AG10803 (cell line): ENCODE measurements around the gene TCF19.
"Not testable (repeated sequence)": the region's sequence is repeated elsewhere in the genome, so short reads cannot be mapped to it uniquely, and the experiment has no call there.

Experiments
- DNase-seq: peaks from one replicate; pipeline ENCODE4 v3.0.0; 2010; ENCODE audit warnings: low read depth
- H3K4me3 ChIP-seq: 2 replicates; pipeline ENCODE4 v1.5.1; 2011; ENCODE audit warnings: mild to moderate bottlenecking, low read length, control low read depth
- TF ChIP-seq, protein P1 (sequence below): conservative IDR thresholded peaks from 2 replicates; pipeline ENCODE4 v1.5.1; 2011; ENCODE audit warnings: mild to moderate bottlenecking, low read length, control low read depth, inconsistent platforms

The TCF19 gene

DNA sequence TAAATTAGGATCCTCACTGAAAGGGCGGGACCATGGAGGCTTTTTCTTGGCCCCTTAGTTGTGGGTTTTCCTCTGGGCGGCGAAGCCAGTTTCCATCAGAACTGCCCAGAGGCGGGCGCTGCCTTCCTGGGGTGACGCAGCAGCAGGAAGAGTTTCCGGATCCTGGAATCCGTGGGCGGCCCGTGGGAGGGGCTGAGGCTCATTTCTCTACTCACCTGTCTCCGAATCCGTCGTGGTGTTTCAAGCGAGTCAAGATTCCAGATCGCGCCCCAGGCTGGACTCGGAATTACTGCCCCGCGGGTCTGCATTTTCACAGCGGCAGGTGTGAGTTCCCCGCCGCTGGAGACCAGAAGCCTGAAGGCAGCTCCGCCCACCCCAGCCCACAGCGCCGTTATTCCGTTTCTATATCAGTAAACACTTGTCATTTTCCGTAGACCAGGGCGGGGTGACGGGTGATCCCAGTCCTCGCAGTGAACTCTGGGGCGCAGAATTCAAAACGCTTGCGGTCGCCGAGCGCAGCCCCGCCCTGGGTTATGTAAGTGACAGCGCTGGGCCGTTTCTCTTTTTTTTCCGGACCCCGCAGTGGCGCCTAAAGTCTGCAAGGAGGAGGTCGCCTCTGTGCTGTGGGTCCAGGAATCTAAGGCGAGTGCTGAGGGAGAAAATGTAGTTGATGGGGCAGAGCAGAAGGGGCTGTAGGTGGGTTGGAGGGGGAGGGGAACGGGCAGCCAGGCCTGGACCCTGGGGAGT, 39.3 kb downstream of the TCF19 start:
- peak overlapping the region; percentile 79 for H3K4me3 ChIP-seq
- DNase-seq, result peak; percentile 66
- TF ChIP-seq, protein P1, sequence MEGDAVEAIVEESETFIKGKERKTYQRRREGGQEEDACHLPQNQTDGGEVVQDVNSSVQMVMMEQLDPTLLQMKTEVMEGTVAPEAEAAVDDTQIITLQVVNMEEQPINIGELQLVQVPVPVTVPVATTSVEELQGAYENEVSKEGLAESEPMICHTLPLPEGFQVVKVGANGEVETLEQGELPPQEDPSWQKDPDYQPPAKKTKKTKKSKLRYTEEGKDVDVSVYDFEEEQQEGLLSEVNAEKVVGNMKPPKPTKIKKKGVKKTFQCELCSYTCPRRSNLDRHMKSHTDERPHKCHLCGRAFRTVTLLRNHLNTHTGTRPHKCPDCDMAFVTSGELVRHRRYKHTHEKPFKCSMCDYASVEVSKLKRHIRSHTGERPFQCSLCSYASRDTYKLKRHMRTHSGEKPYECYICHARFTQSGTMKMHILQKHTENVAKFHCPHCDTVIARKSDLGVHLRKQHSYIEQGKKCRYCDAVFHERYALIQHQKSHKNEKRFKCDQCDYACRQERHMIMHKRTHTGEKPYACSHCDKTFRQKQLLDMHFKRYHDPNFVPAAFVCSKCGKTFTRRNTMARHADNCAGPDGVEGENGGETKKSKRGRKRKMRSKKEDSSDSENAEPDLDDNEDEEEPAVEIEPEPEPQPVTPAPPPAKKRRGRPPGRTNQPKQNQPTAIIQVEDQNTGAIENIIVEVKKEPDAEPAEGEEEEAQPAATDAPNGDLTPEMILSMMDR, result no peak

DNA sequence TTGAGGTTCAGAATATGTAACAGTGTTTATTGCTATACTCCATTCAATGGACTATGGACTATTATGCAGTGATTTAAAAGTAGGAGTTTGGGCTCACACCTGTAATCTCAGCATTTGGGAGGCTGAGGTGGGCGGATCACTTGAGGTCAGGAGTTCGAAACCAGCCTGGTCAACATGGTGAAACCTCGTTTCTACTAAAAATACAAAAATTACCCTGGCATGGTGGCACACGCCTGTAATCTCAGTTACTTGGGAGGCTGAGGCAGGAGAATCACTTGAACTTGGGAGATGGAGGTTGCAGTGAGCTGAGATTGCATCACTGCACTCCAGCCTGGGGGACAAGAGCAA, 40.7 kb downstream of the TCF19 start:
- H3K4me3 ChIP-seq, DNase-seq: not testable (repeated sequence)

DNA sequence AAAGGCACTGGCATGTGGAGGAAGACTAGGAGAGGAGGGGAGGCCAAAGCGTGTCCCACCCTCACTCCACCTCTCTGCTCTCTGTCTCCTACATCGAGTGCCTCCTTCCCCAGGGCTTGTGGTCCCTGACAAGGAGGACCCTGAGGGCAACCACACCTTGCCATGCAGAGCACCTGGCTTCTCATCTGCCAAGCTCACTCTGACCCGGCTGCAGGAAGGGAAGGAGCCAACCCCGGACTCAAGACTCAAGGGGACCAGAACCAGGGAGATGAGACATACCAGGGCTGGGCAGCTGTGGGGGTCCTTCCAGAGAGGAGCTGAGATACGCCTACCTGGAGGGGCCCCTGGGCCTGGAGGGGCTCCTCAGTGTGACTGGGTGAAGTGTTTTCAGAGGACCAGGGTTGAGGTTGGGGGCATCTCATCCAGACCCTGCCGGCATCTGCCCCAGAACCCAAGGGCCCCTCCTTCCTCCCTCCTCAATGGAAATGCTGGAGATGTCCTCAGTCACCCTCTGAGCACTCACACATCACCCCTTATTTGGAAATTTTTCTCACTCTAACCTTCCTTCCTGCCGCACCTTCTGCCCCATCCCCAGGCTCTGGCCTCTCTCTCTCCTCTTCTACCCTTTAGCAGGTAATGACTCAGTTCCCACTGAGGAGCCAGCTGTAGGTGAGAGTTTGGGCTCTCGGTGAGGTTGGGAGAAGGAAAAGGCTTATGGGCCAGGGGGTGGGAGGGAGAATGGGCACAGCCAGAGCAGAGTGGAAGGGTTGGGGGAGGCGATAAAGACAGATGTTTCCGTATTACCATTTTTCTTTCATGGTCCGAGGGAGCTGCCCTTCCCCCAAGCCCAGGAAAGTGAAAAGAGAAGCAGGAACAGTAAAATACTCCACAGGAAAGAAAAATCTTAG, 44.1 kb downstream of the TCF19 start:
- DNase-seq, result no peak
- H3K4me3 ChIP-seq, result no peak overlapping the region
- TF ChIP-seq, protein P1, result no peak

DNA sequence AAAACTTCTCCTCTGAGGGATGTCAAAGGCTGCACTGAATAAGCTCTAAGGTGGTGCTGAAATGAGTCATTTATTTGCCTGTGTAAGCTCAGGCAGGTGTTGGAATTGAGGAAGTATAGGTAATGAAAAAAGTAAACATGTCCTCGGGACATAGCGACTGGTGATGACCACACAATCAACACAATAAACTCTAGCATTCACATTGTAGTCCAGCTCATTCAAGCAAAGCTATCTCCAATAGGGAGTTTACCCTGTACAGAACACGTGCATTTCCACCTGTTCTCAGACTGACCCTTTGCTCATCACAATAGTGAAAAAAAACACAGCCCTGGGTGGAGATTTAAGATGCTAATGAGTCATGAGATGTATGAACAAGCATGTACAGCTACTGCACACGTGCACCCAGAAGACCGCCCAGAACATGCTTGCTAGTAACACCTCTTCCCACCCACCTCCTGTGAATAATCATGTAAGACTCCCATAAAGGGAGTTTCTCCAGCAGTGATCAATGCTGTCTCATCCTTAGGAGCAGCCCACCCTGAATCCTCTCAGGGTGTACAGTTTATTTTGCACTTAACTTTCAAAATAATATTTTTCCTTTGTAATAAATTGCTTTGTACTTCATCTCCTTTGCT, 45.1 kb downstream of the TCF19 start:
- no peak for DNase-seq
- TF ChIP-seq, protein P1, result no peak
- H3K4me3 ChIP-seq, result peak overlapping the region; percentile 62

DNA sequence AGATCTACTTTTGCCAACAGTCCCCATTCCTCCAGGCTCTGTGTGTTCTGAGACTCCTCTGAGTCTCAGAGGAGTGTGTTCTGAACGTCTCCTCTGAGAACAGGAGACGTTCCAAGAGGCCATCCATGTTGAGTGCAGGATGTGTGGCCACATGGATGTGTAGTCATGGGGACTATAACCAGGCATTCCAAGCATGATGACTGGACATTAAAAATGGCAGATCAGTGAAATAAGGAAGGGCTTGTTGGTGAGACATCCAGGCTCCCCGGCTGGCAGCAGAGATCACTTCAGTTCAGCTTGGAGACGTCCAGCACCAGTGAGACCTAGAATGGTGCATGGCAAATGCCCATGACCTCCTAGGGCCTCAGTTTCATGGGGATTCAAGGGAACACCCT, 46.4 kb downstream of the TCF19 start:
- TF ChIP-seq, protein P1, result no peak
- H3K4me3 ChIP-seq, result no peak overlapping the region
- peak; percentile 28 for DNase-seq

DNA sequence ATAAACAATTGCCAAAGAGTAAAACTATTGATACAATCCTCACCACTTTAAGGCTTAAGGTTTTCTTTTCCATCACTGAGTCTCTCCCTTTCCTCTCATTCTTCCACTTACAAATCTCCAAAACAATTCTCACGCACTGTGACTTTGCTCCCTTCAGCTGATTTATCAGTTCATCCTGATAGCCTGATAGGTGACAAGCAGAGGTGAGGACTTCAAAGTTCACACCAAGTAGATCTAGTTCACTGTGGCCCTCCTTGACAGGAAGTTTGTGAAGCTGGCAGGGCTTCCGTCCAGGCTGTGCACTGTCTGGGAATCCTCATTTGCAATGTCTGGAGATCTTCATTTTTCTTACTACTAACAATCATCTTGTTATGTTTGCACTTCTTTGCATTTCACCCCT, 47.2 kb downstream of the TCF19 start:
- TF ChIP-seq, protein P1, result no peak
- DNase-seq, result no peak
- H3K4me3 ChIP-seq, result no peak overlapping the region

DNA sequence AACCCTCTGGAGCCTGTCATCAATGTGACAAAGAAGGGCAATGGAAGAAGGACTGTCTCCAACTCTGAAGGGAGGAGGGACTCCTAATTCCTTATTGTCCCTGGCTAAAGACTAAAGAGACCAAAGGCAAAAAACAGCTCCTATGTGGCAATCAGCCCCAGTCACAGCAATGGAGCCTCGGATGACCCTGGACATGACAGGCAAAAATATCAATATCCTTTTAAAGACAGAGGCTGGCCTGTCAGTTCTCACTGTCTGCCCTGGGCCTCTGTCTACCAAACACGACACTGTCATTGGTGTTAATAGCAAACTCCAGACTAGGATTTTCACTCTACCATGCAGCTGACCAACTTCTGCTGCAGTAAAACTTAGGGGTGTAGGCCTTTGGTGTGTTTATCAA, 50.1 kb downstream of the TCF19 start:
- TF ChIP-seq, protein P1, result no peak
- DNase-seq, result no peak

More for the DNA sequence above, 50.1 kb downstream of the TCF19 start:
- H3K4me3 ChIP-seq, result no peak overlapping the region
